Osteocyte (in vitro differentiated cells): Measurements from ENCODE around the gene NRARP. TPM values are rescaled to one million over a fixed set of nuclear protein-coding genes. Genes with fewer than 3 reads are reported as not detected.

Source experiments
- DNase-seq: peaks from one replicate; pipeline ENCODE4 v3.0.0; 2021; ENCODE audit warnings: mixed read lengths; ENCODE audit not compliant: unreplicated experiment; ENCODE audit errors: extremely low spot score
- H3K27ac Mint-ChIP-seq: one replicate; pipeline ENCODE4 v1.8.0; 2021; ENCODE audit warnings: mild to moderate bottlenecking, mixed read lengths; ENCODE audit not compliant: unreplicated experiment
- H3K27me3 Mint-ChIP-seq: one replicate; pipeline ENCODE4 v1.8.0; 2021; ENCODE audit warnings: mixed read lengths; ENCODE audit not compliant: unreplicated experiment
- H3K36me3 Mint-ChIP-seq: one replicate; pipeline ENCODE4 v1.8.0; 2021; ENCODE audit warnings: mixed read lengths; ENCODE audit not compliant: unreplicated experiment
- H3K4me1 Mint-ChIP-seq: one replicate; pipeline ENCODE4 v1.8.0; 2021; ENCODE audit warnings: mixed read lengths; ENCODE audit not compliant: unreplicated experiment
- H3K4me3 Mint-ChIP-seq: one replicate; pipeline ENCODE4 v1.8.0; 2021; ENCODE audit warnings: mild to moderate bottlenecking, moderate library complexity, mixed read lengths; ENCODE audit not compliant: unreplicated experiment
- H3K9me3 Mint-ChIP-seq: one replicate; pipeline ENCODE4 v1.8.0; 2021; ENCODE audit warnings: mixed read lengths; ENCODE audit not compliant: unreplicated experiment
- CTCF ChIP-seq: fragments of 200-600 bp; sonication (generic); IDR thresholded peaks from 2 replicates; pipeline ENCODE4 v1.5.0; 2021; ENCODE audit warnings: antibody characterized with exemption, mild to moderate bottlenecking, moderate library complexity
- total RNA-seq: library from RNA; stranded (reverse); gene quantifications from 2 replicates; pipeline ENCODE4 v1.2.1, GENCODE V29; 2021

NRARP gene
- total RNA-seq, 1 donor from 2014 or later: 2.1 TPM

GRCh38 chr9:137314561-137315560 is 12.8 kb upstream of the NRARP start:
- Mint-ChIP-seq H3K4me1 (peaks cover 8% of the 10 kb centered on the region), H3K36me3 (no peaks in the 10 kb centered on the region), H3K27me3 (no peaks in the 10 kb centered on the region), H3K4me3 (no peak overlapping the region), H3K9me3 (no peaks in the 10 kb centered on the region), H3K27ac (no peak overlapping the region)
- no peak for DNase-seq
- no peak for TF ChIP-seq CTCF

GRCh38 chr9:137313956-137314560 is 12.0 kb upstream of the NRARP start:
- no peak for TF ChIP-seq CTCF
- Mint-ChIP-seq H3K9me3 (no peaks in the 10 kb centered on the region), H3K27me3 (no peaks in the 10 kb centered on the region), H3K4me3 (no peak overlapping the region), H3K27ac (no peak overlapping the region), H3K36me3 (no peaks in the 10 kb centered on the region), H3K4me1 (peaks cover 8% of the 10 kb centered on the region)
- DNase-seq: no peak

- peaks cover 3% of the 10 kb centered on the region for H3K4me1 Mint-ChIP-seq
- H3K27me3 Mint-ChIP-seq: no peaks in the 10 kb centered on the region
- no peaks in the 10 kb centered on the region for H3K9me3 Mint-ChIP-seq
- H3K4me3 Mint-ChIP-seq: no peak overlapping the region
- no peak for DNase-seq
- H3K36me3 Mint-ChIP-seq: no peaks in the 10 kb centered on the region
- H3K27ac Mint-ChIP-seq: no peak overlapping the region
- no peak for TF ChIP-seq CTCF
Observed at GRCh38 chr9:137313326-137313936, 11.4 kb upstream of the NRARP start.

- Mint-ChIP-seq H3K4me3 (no peak overlapping the region), H3K27ac (no peak overlapping the region), H3K4me1 (peaks cover 3% of the 10 kb centered on the region), H3K36me3 (no peaks in the 10 kb centered on the region), H3K9me3 (no peaks in the 10 kb centered on the region), H3K27me3 (no peaks in the 10 kb centered on the region)
- DNase-seq: no peak
- no peak for TF ChIP-seq CTCF
Observed at GRCh38 chr9:137312852-137313325, 10.8 kb upstream of the NRARP start.
